OCI-LY1 (cell line): Measurements from ENCODE around the gene PDE11A.

Source experiments
- EZH2 ChIP-seq: fragments of 200-600 bp; sonication (generic), shearing (Covaris generic); IDR thresholded peaks from 2 replicates; pipeline ENCODE4 v1.8.0; 2017; ENCODE audit warnings: borderline replicate concordance, mixed run types, mild to moderate bottlenecking, antibody characterized with exemption, low read length, moderate library complexity, mixed read lengths
- TF ChIP-seq, protein P1 (sequence below): fragments of 200-600 bp; sonication (generic), shearing (Covaris generic); IDR thresholded peaks from 2 replicates; pipeline ENCODE4 v1.5.1; 2017; ENCODE audit warnings: mild to moderate bottlenecking, antibody characterized with exemption, low read length, moderate library complexity, mixed read lengths

- TF ChIP-seq, protein P1, sequence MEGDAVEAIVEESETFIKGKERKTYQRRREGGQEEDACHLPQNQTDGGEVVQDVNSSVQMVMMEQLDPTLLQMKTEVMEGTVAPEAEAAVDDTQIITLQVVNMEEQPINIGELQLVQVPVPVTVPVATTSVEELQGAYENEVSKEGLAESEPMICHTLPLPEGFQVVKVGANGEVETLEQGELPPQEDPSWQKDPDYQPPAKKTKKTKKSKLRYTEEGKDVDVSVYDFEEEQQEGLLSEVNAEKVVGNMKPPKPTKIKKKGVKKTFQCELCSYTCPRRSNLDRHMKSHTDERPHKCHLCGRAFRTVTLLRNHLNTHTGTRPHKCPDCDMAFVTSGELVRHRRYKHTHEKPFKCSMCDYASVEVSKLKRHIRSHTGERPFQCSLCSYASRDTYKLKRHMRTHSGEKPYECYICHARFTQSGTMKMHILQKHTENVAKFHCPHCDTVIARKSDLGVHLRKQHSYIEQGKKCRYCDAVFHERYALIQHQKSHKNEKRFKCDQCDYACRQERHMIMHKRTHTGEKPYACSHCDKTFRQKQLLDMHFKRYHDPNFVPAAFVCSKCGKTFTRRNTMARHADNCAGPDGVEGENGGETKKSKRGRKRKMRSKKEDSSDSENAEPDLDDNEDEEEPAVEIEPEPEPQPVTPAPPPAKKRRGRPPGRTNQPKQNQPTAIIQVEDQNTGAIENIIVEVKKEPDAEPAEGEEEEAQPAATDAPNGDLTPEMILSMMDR = no peak
- no peak for TF ChIP-seq EZH2
Measured at GRCh38 chr2:178115271-178115670, 42.7 kb upstream of the PDE11A start.
